Measurements from ENCODE around the gene PKM. TPM values are rescaled to one million over a fixed set of nuclear protein-coding genes. Genes with fewer than 3 reads are reported as not detected.

PKM gene
- total RNA-seq, 1 experiment from 2014 or later, result 1,026 TPM

DNA sequence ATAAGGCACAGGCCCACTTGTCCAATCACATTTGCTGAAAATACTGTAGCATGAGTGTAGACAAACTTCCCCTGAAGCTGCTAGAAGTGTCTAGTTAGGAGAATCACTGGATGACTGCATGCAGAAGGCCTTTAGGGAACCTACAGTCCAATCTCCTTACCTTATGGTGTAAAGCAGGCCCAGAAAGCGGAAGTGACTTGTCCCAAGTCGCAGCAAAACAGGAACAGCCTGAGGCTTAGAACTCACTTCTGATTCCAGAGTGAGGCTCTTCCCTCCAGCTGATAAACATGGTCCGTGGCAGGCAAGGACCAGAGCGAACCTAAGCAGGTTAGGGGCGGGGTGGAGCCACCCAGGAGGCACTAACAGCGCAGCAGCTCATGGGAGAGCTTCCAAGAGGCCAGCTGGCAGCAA lies 35.9 kb downstream of the PKM start:
- Histone ChIP-seq H2BK120ac (ENCODE audit: low read depth, low read length, poor library complexity, severe bottlenecking) (no peak overlapping the region), H3K9me3 (ENCODE audit: control insufficient read depth, low read depth, low read length) (no peaks in the 10 kb centered on the region), H3K79me2 (ENCODE audit: insufficient read depth, low read length) (no peaks in the 10 kb centered on the region), H3K79me1 (ENCODE audit: insufficient read depth, low read depth, low read length, poor library complexity, severe bottlenecking) (no peaks in the 10 kb centered on the region), H3K9ac (ENCODE audit: extremely low read depth, insufficient read length, low read length) (no peak overlapping the region), H2AK5ac (ENCODE audit: insufficient read length, low read length) (no peak overlapping the region), H3K4ac (ENCODE audit: low read depth, low read length) (no peak overlapping the region), H2BK12ac (ENCODE audit: insufficient read length, low read depth, low read length) (no peak overlapping the region), H3K23me2 (ENCODE audit: insufficient read length, low read depth, low read length, poor library complexity, severe bottlenecking) (peaks cover 11% of the 10 kb centered on the region), H3T11ph (ENCODE audit: low read length) (no peak overlapping the region), H3K56ac (ENCODE audit: insufficient read length, low read depth, low read length) (no peak overlapping the region), H4K20me1 (ENCODE audit: control insufficient read depth, insufficient read depth, insufficient read length) (no peaks in the 10 kb centered on the region), H3K23ac (ENCODE audit: insufficient read length, low read depth, low read length) (no peak overlapping the region), H2BK15ac (ENCODE audit: low read depth, low read length) (no peak overlapping the region), H3K27ac (ENCODE audit: insufficient read length, low read depth, low read length) (no peak overlapping the region), H4K5ac (ENCODE audit: insufficient read length, low read depth, low read length) (no peak overlapping the region), H4K91ac (ENCODE audit: insufficient read length, low read depth, low read length) (no peak overlapping the region), H3K4me1 (ENCODE audit: insufficient read depth, low read length) (no peaks in the 10 kb centered on the region; the same call in 1 of the 2 replicates), H2BK5ac (ENCODE audit: insufficient read length, low read length) (no peak overlapping the region), H3K27me3 (ENCODE audit: insufficient read depth, low read length) (peaks cover 7% of the 10 kb centered on the region; the same call in 1 of the 2 replicates), H2BK20ac (ENCODE audit: low read depth, low read length, poor library complexity, severe bottlenecking) (no peak overlapping the region), H2AFZ (ENCODE audit: low read length) (no peak overlapping the region), H4K8ac (replicated peaks; ENCODE audit: insufficient read length, low read depth, low read length) (no peak overlapping the region), H3K14ac (ENCODE audit: insufficient read depth, low read length) (no peak overlapping the region), H3K18ac (ENCODE audit: insufficient read length, low read depth, low read length) (no peak overlapping the region), H3K4me2 (ENCODE audit: insufficient read depth, insufficient read length, low read length) (no peak overlapping the region)
- no CpG with 5 or more reads among the region's 6 CpGs for WGBS (ENCODE audit: extremely low coverage, insufficient read length, low lambda C conversion rate)
- TF ChIP-seq, protein P1, sequence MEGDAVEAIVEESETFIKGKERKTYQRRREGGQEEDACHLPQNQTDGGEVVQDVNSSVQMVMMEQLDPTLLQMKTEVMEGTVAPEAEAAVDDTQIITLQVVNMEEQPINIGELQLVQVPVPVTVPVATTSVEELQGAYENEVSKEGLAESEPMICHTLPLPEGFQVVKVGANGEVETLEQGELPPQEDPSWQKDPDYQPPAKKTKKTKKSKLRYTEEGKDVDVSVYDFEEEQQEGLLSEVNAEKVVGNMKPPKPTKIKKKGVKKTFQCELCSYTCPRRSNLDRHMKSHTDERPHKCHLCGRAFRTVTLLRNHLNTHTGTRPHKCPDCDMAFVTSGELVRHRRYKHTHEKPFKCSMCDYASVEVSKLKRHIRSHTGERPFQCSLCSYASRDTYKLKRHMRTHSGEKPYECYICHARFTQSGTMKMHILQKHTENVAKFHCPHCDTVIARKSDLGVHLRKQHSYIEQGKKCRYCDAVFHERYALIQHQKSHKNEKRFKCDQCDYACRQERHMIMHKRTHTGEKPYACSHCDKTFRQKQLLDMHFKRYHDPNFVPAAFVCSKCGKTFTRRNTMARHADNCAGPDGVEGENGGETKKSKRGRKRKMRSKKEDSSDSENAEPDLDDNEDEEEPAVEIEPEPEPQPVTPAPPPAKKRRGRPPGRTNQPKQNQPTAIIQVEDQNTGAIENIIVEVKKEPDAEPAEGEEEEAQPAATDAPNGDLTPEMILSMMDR (conservative IDR thresholded peaks at IDR 0.05), result no peak
- Mint-ChIP-seq H3K4me3 (no peak overlapping the region), H3K9me3 (no peaks in the 10 kb centered on the region), H3K27ac (no peak overlapping the region), H3K36me3 (ENCODE audit: insufficient read depth in 1 of 3, low read depth in 3 of 3) (peaks cover 15 to 23% (median 16%) of the 10 kb centered on the region in 3 experiments), H3K4me1 (peaks cover 19 to 20% of the 10 kb centered on the region in 2 experiments), H3K27me3 (ENCODE audit: low read depth) (peaks cover 33% of the 10 kb centered on the region)
- DNase-seq, result no peak
